ENCODE data around the gene ELF2. TPM values are rescaled to one million over a fixed set of nuclear protein-coding genes. Genes with fewer than 3 reads are reported as not detected.

ELF2 gene
- total RNA-seq, 1 donor from 2014 or later, result 57.9 TPM

DNA sequence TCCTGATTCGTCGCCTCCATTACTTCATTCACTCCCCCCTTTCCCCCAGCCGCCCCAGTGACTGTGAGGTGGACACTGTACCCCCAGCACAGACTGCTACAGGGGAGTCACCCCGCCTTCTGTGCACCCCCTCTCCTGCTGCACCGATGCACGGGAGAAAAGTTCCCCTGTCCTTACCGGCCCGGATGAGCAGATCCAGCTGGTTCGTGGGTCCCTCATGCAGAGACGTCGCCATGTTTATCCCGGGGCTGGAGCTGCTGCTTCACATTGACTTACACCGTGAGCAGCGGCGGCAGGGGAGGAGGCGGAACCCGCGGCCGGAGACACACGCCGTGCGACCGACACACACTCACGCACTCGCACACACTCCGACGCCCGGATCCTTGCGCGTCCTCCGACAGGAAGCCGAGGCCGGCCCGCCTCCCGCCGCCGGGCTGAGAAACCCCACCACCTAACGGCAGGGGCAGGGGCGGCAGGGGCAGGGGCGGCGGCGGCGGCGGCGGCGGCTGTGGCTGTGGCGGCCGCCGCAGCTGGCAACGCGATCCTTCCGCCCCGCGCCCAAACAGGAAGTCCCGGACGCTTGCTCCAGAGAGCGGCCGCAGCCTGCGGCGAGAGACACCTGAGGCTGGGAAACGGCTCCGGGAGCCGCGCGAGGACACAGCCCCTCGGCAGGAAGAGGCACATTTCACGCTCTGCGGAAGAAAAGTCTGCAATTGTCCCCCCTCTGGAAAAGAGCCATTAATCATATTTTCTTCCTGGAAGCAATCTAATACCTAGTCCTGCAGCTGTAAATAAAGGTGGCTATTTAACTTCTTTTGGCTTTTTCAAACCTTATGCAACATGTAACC is 92.8 kb downstream of the ELF2 start:
- Mint-ChIP-seq H3K27ac (peak overlapping the region; percentile 99), H3K27me3 (no peaks in the 10 kb centered on the region), H3K4me3 (peak overlapping the region; percentile 99), H3K9me3 (no peaks in the 10 kb centered on the region), H3K36me3 (ENCODE audit: low read depth) (peaks cover 26% of the 10 kb centered on the region), H3K4me1 (peaks cover 38% of the 10 kb centered on the region)
- DNase-seq (peak; percentile 79), ATAC-seq (ENCODE audit: low read depth) (peak; percentile 66)
- TF ChIP-seq, protein P1, sequence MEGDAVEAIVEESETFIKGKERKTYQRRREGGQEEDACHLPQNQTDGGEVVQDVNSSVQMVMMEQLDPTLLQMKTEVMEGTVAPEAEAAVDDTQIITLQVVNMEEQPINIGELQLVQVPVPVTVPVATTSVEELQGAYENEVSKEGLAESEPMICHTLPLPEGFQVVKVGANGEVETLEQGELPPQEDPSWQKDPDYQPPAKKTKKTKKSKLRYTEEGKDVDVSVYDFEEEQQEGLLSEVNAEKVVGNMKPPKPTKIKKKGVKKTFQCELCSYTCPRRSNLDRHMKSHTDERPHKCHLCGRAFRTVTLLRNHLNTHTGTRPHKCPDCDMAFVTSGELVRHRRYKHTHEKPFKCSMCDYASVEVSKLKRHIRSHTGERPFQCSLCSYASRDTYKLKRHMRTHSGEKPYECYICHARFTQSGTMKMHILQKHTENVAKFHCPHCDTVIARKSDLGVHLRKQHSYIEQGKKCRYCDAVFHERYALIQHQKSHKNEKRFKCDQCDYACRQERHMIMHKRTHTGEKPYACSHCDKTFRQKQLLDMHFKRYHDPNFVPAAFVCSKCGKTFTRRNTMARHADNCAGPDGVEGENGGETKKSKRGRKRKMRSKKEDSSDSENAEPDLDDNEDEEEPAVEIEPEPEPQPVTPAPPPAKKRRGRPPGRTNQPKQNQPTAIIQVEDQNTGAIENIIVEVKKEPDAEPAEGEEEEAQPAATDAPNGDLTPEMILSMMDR (IDR thresholded peaks at IDR 0.05), result no peak
- POLR2A ChIA-PET, result interaction anchor here (0.7 to 3.2 kb wide), 10 partner anchors 8 to 472 kb away, joined by 3 to 37 read pairs (median 8); partner anchors contain the start of genes ELF2, NAA15, NDUFC1 and NOCT
- intact Hi-C loops (cut with micrococcal nuclease), result loop anchor here (1.0 to 5.0 kb wide), 8 partner anchors 53 to 1068 kb away; partner anchors contain the start of genes ELF2, MAML3, NAA15 and NOCT
- CTCF ChIA-PET, result interaction anchor here (0.9 to 1.1 kb wide), 4 partner anchors 15 to 214 kb away, joined by 3 to 4 read pairs (median 3); no protein-coding TSS in a partner anchor

GRCh38 chr4:139083607-139083955 is 93.4 kb downstream of the ELF2 start:
- Mint-ChIP-seq H3K4me1 (peaks cover 39% of the 10 kb centered on the region), H3K36me3 (ENCODE audit: low read depth) (peaks cover 26% of the 10 kb centered on the region), H3K4me3 (peak overlapping the region; percentile 99), H3K27me3 (no peaks in the 10 kb centered on the region), H3K9me3 (no peaks in the 10 kb centered on the region), H3K27ac (peak overlapping the region; percentile 99)
- CTCF ChIA-PET, result interaction anchor here (0.9 to 1.1 kb wide), 2 partner anchors 212 to 214 kb away, joined by 3 to 4 read pairs; no protein-coding TSS in a partner anchor
- POLR2A ChIA-PET, result interaction anchor here (0.7 to 3.2 kb wide), 8 partner anchors 53 to 473 kb away, joined by 3 to 37 read pairs (median 10); partner anchors contain the start of genes ELF2, NAA15, NDUFC1 and NOCT
- DNase-seq (peak; percentile 67), ATAC-seq (ENCODE audit: low read depth) (peak; percentile 29)
- intact Hi-C loops (cut with micrococcal nuclease), result loop anchor here (1.0 to 5.0 kb wide), 7 partner anchors 53 to 1069 kb away; partner anchors contain the start of genes ELF2, MAML3, NAA15 and NOCT
- TF ChIP-seq, protein P1 (IDR thresholded peaks at IDR 0.05), result no peak

DNA sequence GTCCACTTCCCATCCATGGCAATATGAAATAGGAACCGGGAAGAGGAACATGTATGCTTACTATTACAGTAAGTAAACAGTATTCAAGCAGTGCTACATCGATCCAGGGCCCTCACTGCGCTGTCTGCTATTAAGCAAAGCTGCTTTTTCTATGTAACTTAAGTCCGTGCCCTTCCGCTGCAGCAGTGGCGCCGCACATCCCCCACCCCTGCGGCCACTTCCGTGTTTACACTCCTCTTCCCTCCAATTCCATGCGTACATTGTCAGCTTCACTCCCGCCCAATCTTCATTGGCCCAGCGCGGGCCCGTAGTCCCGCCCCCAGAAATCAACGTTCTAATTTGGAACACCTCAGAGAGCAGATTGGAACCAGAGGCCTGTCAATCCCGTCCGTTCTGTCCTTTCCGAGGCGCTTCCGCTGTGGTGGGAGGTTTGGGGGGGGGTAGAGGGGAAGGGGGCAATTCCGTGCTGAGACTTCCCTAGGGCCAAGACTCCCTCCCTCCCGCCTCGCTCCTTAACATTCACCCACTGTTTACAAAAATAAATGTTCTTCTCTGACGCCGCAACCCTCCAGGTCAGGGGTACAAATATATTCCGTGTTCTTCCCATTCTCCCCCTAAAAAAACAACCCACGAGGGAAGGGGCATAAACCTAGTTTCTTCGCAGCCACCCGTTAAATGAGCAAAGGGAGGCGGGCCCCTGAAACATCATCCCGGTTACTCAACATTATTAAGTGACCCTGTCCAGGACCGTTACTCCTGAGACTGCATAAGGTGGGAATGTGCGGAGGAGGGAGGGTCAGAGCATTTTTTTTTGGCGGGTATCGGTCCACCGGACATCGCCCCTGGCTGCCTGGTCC is 94.0 kb downstream of the ELF2 start:
- Mint-ChIP-seq H3K9me3 (no peaks in the 10 kb centered on the region), H3K36me3 (ENCODE audit: low read depth) (peaks cover 26% of the 10 kb centered on the region), H3K4me3 (peak overlapping the region; percentile 99), H3K27ac (peak overlapping the region; percentile 99), H3K27me3 (no peaks in the 10 kb centered on the region), H3K4me1 (peaks cover 42% of the 10 kb centered on the region)
- peak; percentile 77 for DNase-seq
- POLR2A ChIA-PET, result interaction anchor here (0.5 to 3.2 kb wide), 22 partner anchors 10 to 1660 kb away, joined by 3 to 37 read pairs (median 8); partner anchors contain the start of genes ELF2, NAA15, NDUFC1 and NOCT
- intact Hi-C loops (cut with micrococcal nuclease), result loop anchor here (1.0 to 5.0 kb wide), 7 partner anchors 52 to 1069 kb away; partner anchors contain the start of genes ELF2, MAML3, NAA15 and NOCT
- CTCF ChIA-PET, result interaction anchor here (0.9 to 2.9 kb wide), 3 partner anchors 52 to 215 kb away, joined by 3 to 9 read pairs (median 4); no protein-coding TSS in a partner anchor
- TF ChIP-seq, protein P1 (IDR thresholded peaks at IDR 0.05), result no peak
- peak; percentile 76 for ATAC-seq (ENCODE audit: low read depth)

DNA sequence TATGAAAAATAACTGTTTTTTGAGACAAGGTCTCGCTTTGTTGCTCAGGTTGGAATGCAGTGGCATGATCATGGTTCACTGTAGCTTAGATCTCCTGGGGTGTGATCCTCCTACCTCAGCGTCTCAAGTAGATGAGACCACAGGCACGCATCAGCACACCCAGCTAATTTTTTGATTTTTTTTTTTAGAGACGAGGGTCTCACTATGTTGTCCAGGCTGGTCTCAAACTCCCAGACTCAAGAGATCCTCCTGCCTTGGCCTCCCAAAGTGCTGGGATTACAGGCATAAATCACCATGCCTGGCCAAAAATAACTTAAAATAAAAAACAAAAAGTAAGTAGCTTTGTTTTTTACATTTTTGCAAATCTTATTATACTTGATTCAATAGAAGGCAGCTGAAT is 98.1 kb downstream of the ELF2 start:
- no peaks in the 10 kb centered on the region for H3K27me3 Mint-ChIP-seq
- DNase-seq (no peak), ATAC-seq (ENCODE audit: low read depth) (no peak)
- CTCF ChIA-PET, result interaction anchor here (1.1 to 2.0 kb wide), 2 partner anchors 12 to 48 kb away, joined by 3 to 7 read pairs; no protein-coding TSS in a partner anchor
- no peaks in the 10 kb centered on the region for H3K9me3 Mint-ChIP-seq
- POLR2A ChIA-PET, result interaction anchor here (1.0 to 1.1 kb wide), 2 partner anchors 34 to 64 kb away, joined by 3 read pairs; partner anchors contain the start of gene NOCT
- peaks cover 66% of the 10 kb centered on the region for H3K4me1 Mint-ChIP-seq
- intact Hi-C loops (cut with micrococcal nuclease), result no loop called here
- H3K27ac Mint-ChIP-seq, result no peak overlapping the region
- peaks cover 28% of the 10 kb centered on the region for H3K36me3 Mint-ChIP-seq (ENCODE audit: low read depth)
- no peak overlapping the region for H3K4me3 Mint-ChIP-seq
- TF ChIP-seq, protein P1 (IDR thresholded peaks at IDR 0.05), result no peak
